CD4-positive, CD25-positive, alpha-beta regulatory T cell (primary cell): Measurements from ENCODE around the gene TDP1. TPM values are rescaled to one million over a fixed set of nuclear protein-coding genes. Genes with fewer than 3 reads are reported as not detected.

Experiments used
- ATAC-seq, 2 donors: fragments of 150-1000 bp; cut with Tn5 transposase; one replicate each; pipeline ENCODE4 v1.10.0; 2021; ENCODE audit warnings: low read depth in 2 of 2, moderate number of reproducible peaks in 2 of 2, moderate library complexity in 1 of 2
- DNase-seq, 3 donors: peaks; one replicate each; pipeline versions ENCODE4 v3.0.0 to v3.0.0-alpha.2; 2012 to 2022; ENCODE audit warnings: mixed read lengths in 1 of 3
- H3K27ac ChIP-seq: one replicate; pipeline ENCODE4 v1.7.0; 2013; ENCODE audit warnings: mild to moderate bottlenecking, low read length; ENCODE audit not compliant: insufficient read depth, poor library complexity, severe bottlenecking
- H3K27me3 ChIP-seq: one replicate; pipeline ENCODE4 v1.7.0; 2013; ENCODE audit warnings: low read length; ENCODE audit not compliant: control insufficient read depth, insufficient read depth
- H3K36me3 ChIP-seq: one replicate; pipeline ENCODE4 v1.7.0; 2013; ENCODE audit warnings: mild to moderate bottlenecking, low read length, moderate library complexity; ENCODE audit not compliant: control insufficient read depth, insufficient read depth
- H3K4me1 ChIP-seq: 2 replicates; pipeline ENCODE4 v1.7.0; 2013; ENCODE audit warnings: mild to moderate bottlenecking, low read length; ENCODE audit not compliant: insufficient read depth, control insufficient read depth, poor library complexity, severe bottlenecking
- H3K4me3 ChIP-seq: one replicate; pipeline ENCODE4 v1.7.0; 2013; ENCODE audit warnings: low read depth, mild to moderate bottlenecking, low read length, moderate library complexity
- H3K9me3 ChIP-seq, 2 experiments: 1 replicate in 1 of 2; 2 replicates in 1 of 2; pipeline ENCODE4 v1.7.0; 2013; ENCODE audit warnings: low read length in 2 of 2, mild to moderate bottlenecking in 1 of 2, moderate library complexity in 1 of 2; ENCODE audit not compliant: control insufficient read depth in 2 of 2
- H3K27ac Mint-ChIP-seq, 3 donors: one replicate each; pipeline ENCODE4 v1.8.0; 2020 to 2022; ENCODE audit warnings: mild to moderate bottlenecking in 3 of 3, mixed read lengths in 3 of 3, moderate library complexity in 2 of 3
- H3K27me3 Mint-ChIP-seq: one replicate; pipeline ENCODE4 v1.8.0; 2022; ENCODE audit warnings: mild to moderate bottlenecking, mixed read lengths
- H3K36me3 Mint-ChIP-seq: one replicate; pipeline ENCODE4 v1.8.0; 2020; ENCODE audit warnings: mixed read lengths
- H3K4me1 Mint-ChIP-seq, 4 donors: one replicate each; pipeline ENCODE4 v1.8.0; 2020 to 2022; ENCODE audit warnings: mixed read lengths in 4 of 4, mild to moderate bottlenecking in 1 of 4
- H3K4me3 Mint-ChIP-seq, 4 donors: one replicate each; pipeline ENCODE4 v1.8.0; 2020 to 2022; ENCODE audit warnings: mild to moderate bottlenecking in 4 of 4, mixed read lengths in 4 of 4, moderate library complexity in 3 of 4
- H3K9me3 Mint-ChIP-seq, 7 donors: one replicate each; pipeline ENCODE4 v1.8.0; 2020 to 2022; ENCODE audit warnings: mixed read lengths in 7 of 7, mild to moderate bottlenecking in 3 of 7, moderate library complexity in 2 of 7
- polyA plus RNA-seq, 4 donors: library from polyadenylated mRNA; unstranded; fragments of 300-500 nt; fragmentation: Illumina TruSeq; gene quantifications; one replicate each; pipeline ENCODE4 v1.2.3, GENCODE V29; 2021
- total RNA-seq: library from RNA; stranded (reverse); gene quantifications from one replicate; pipeline ENCODE4 v1.2.3, GENCODE V29; 2022

TDP1 gene
- total and polyA plus RNA-seq, 5 donors from 2014 or later = 36.3 to 59.4 (median 44.2) TPM

DNA sequence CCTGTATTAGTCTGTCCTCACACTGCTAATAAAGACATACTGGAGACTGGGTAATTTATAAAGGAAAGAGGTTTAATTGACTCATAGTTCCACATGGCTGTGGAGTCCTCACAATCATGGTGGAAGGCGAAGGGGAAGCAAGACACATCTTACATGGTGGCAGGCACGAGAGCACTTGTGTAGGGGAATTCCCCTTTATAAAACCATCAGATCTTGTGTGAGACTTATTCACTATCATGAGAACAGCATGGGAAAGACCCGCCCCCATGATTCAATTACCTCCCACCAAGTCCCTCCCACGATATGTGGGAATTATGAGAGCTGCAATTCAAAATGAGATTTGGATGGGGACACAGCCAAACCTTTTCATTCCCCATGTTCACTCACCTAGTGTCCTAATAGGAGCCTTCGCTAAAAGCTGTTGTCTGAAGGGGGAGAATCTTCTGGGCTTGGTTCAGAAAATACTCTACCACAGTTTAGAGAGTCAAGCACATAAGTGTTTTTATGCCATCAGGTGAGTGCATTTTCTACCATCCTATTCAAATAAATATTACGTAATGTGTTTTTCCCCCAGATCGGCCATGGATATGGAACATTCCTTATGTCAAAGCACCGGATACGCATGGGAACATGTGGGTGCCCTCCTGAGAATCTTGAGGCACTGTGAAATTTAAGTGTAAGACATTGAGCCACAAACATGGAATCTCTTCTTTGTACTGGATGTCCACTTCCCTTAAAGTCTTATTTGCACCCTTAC is 86.9 kb downstream of the TDP1 start:
- Mint-ChIP-seq H3K4me1 (no peaks in the 10 kb centered on the region), H3K9me3 (no peaks in the 10 kb centered on the region), H3K27me3 (no peaks in the 10 kb centered on the region), H3K36me3 (peaks cover 53% of the 10 kb centered on the region), H3K27ac (peak overlapping the region in 1 of 3 donors; percentile 9), H3K4me3 (no peak overlapping the region)
- H3K27ac ChIP-seq = no peak overlapping the region
- no peak overlapping the region for H3K4me3 ChIP-seq
- ATAC-seq = no peak
- no peaks in the 10 kb centered on the region for H3K9me3 ChIP-seq
- no peaks in the 10 kb centered on the region for H3K4me1 ChIP-seq
- peaks cover 47% of the 10 kb centered on the region for H3K36me3 ChIP-seq
- H3K27me3 ChIP-seq = no peaks in the 10 kb centered on the region
- DNase-seq = no peak

DNA sequence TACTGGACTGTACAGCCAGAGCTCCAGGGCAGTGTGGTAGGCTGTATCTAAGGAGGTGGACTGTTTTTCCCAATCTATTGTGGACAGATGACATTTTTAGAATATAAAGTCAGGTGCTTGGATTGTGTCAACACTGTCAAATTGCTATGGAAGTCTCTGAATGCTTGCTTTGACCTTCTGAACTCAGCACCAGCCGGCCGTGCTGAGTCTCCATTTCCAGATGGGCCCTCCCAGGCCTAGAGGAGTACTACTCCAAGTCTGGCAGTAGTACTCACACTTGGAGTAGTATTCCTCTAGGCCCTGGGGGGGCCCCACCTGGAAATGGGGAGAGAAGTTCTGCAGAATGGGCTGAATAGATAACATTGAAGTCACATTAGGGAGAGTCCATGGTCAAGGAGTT is 89.9 kb downstream of the TDP1 start:
- H3K27me3 ChIP-seq = no peaks in the 10 kb centered on the region
- no peaks in the 10 kb centered on the region for H3K4me1 ChIP-seq
- H3K4me3 ChIP-seq = no peak overlapping the region
- H3K36me3 ChIP-seq = peaks cover 34% of the 10 kb centered on the region
- no peak overlapping the region for H3K4me3 Mint-ChIP-seq
- H3K27me3 Mint-ChIP-seq = no peaks in the 10 kb centered on the region
- ATAC-seq = no peak
- no peaks in the 10 kb centered on the region for H3K4me1 Mint-ChIP-seq
- no peaks in the 10 kb centered on the region for H3K9me3 ChIP-seq
- H3K36me3 Mint-ChIP-seq = peaks cover 42% of the 10 kb centered on the region
- no peak overlapping the region for H3K27ac Mint-ChIP-seq
- no peak overlapping the region for H3K27ac ChIP-seq
- no peak for DNase-seq
- no peaks in the 10 kb centered on the region for H3K9me3 Mint-ChIP-seq

DNA sequence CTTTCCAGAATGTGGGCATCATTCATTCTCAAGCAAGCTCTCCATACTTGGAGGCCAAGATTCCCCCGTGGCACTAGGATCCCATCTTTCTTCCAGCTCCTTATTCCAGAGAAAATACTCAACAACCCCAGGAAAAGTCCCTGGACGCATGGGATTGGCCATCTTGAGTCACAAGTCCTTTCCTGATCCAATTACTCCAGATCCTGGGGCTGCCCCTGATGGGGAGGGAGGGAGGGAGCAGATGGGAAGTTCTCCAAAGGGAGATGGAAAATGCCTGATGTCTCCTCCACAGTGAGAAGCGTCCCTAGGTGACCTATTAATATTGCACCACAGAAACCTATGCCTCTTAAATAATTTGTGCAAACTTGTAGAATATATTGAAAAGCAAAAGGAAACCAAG is 93.7 kb downstream of the TDP1 start:
- no peak overlapping the region for H3K4me3 Mint-ChIP-seq
- peaks cover 14% of the 10 kb centered on the region for H3K27me3 Mint-ChIP-seq
- DNase-seq = no peak
- H3K9me3 Mint-ChIP-seq = no peaks in the 10 kb centered on the region
- Histone ChIP-seq H3K36me3 (peaks cover 9% of the 10 kb centered on the region), H3K27me3 (peaks cover 15% of the 10 kb centered on the region), H3K4me1 (no peaks in the 10 kb centered on the region), H3K27ac (no peak overlapping the region), H3K9me3 (no peaks in the 10 kb centered on the region), H3K4me3 (no peak overlapping the region)
- H3K4me1 Mint-ChIP-seq = no peaks in the 10 kb centered on the region
- no peak for ATAC-seq
- H3K27ac Mint-ChIP-seq = no peak overlapping the region
- H3K36me3 Mint-ChIP-seq = peaks cover 12% of the 10 kb centered on the region

DNA sequence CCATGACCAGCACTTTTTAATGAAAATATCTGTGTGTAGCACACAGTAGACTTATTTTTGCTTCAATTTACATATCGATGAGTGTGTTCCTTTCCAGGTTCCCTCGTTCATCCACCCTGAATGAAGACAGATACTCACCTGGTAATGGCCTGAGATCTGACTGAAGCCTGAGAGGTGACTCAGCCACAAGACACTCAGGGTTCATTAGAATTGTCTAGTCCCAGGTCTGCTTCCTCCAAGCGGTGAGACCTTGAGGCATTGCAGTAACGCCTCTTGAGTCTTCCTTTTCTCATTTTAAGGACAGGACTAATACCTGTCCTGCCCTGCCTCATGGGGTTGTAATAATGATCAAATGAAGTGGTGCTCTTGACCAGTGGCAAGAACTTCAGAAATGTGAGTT is 94.5 kb downstream of the TDP1 start:
- no peak overlapping the region for H3K4me3 ChIP-seq
- H3K4me3 Mint-ChIP-seq = no peak overlapping the region
- peaks cover 22% of the 10 kb centered on the region for H3K27me3 Mint-ChIP-seq

DNA sequence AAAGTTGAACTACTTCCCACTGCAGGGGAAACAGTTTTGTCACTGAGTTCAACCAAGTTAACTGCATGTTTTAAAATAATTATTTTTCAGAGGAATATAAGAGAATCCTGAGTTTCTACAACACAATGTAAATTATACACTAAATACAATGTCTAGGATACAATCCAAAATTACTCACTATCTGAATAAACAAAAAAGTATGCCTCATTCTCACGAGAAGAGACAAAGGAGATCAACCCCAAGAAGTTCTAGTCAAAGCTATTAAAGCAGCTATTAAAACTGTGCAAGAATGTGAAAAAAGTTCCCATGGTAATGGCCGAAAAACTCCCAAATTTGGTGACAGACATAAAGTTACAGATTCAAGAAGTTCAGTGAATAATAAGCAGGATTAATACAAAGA is 97.3 kb downstream of the TDP1 start:
- DNase-seq = no peak
- no peaks in the 10 kb centered on the region for H3K4me1 ChIP-seq

More for the DNA sequence above, 94.5 kb downstream of the TDP1 start:
- no peaks in the 10 kb centered on the region for H3K4me1 ChIP-seq
- DNase-seq = no peak
- Mint-ChIP-seq H3K9me3 (no peaks in the 10 kb centered on the region), H3K27ac (no peak overlapping the region), H3K4me1 (no peaks in the 10 kb centered on the region), H3K36me3 (peaks cover 6% of the 10 kb centered on the region)
- no peak overlapping the region for H3K27ac ChIP-seq
- ATAC-seq = no peak
- peaks cover 21% of the 10 kb centered on the region for H3K27me3 ChIP-seq
- H3K36me3 ChIP-seq = no peaks in the 10 kb centered on the region
- H3K9me3 ChIP-seq = no peaks in the 10 kb centered on the region

DNA sequence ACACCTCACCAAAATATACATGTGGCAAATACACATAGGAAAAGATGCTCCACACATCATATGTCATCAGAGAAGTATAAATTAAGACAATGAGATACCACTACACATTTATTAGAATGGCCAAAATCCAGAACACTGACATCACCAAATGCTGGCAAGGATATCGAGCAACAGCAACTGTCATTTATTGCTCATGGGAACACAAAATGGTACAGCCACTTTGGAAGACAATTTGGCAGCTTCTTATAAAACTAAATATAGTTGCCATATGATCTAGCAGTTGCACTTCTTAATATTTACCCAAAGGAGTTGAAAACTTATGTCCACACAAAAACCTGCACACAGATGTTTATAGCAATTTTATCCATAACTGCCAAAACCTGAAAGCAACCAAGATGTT is 99.1 kb downstream of the TDP1 start:
- Histone ChIP-seq H3K27ac (no peak overlapping the region), H3K4me3 (no peak overlapping the region), H3K36me3 (no peaks in the 10 kb centered on the region), H3K27me3 (peaks cover 44% of the 10 kb centered on the region), H3K9me3 (no peaks in the 10 kb centered on the region), H3K4me1 (no peaks in the 10 kb centered on the region)
- no peaks in the 10 kb centered on the region for H3K9me3 Mint-ChIP-seq
- no peak for ATAC-seq
- H3K27ac Mint-ChIP-seq = no peak overlapping the region
- H3K27me3 Mint-ChIP-seq = peaks cover 64% of the 10 kb centered on the region
- DNase-seq = no peak
- no peak overlapping the region for H3K4me3 Mint-ChIP-seq
- peaks cover 0 to 11% (median 7%) of the 10 kb centered on the region in 4 donors for H3K4me1 Mint-ChIP-seq
- H3K36me3 Mint-ChIP-seq = no peaks in the 10 kb centered on the region

More for the DNA sequence above, 97.3 kb downstream of the TDP1 start:
- H3K36me3 ChIP-seq = no peaks in the 10 kb centered on the region
- no peaks in the 10 kb centered on the region for H3K9me3 ChIP-seq
- no peak overlapping the region for H3K4me3 Mint-ChIP-seq
- peaks cover 46% of the 10 kb centered on the region for H3K27me3 Mint-ChIP-seq
- ATAC-seq = no peak
- H3K36me3 Mint-ChIP-seq = no peaks in the 10 kb centered on the region
- H3K27ac Mint-ChIP-seq = no peak overlapping the region
- H3K27me3 ChIP-seq = peaks cover 30% of the 10 kb centered on the region
- H3K4me1 Mint-ChIP-seq = no peaks in the 10 kb centered on the region
- no peak overlapping the region for H3K4me3 ChIP-seq
- no peak overlapping the region for H3K27ac ChIP-seq
- H3K9me3 Mint-ChIP-seq = no peaks in the 10 kb centered on the region

DNA sequence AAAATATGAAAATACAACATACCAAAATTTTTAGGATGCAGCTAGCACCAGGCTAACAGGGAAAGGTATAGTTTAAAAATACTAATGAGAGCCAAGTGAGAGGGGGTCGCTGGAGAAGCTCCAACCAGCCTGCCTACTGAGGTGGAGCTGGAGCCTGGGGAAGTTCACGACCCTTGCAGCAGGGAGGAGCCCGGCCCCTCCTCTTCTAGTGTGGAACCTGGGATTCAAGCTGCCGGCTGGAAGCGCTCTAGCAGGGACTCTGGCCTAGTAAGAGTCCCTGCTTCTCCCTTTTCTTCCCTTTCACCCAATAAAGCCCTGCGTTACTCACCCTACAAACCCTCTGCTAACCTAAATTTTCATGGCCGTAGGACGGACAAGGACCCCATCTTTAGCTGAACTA is 101.1 kb downstream of the TDP1 start:
- H3K9me3 ChIP-seq = no peaks in the 10 kb centered on the region
- no peak for DNase-seq
- Mint-ChIP-seq H3K4me1 (peaks cover 0 to 18% (median 10%) of the 10 kb centered on the region in 4 donors), H3K36me3 (no peaks in the 10 kb centered on the region), H3K9me3 (peaks cover 0 to 2% (median 0%) of the 10 kb centered on the region in 7 donors), H3K4me3 (no peak overlapping the region), H3K27ac (no peak overlapping the region), H3K27me3 (peaks cover 68% of the 10 kb centered on the region)
- H3K4me1 ChIP-seq = peaks cover 17% of the 10 kb centered on the region
- H3K27ac ChIP-seq = no peak overlapping the region
- H3K36me3 ChIP-seq = no peaks in the 10 kb centered on the region
- ATAC-seq = no peak
- peaks cover 44% of the 10 kb centered on the region for H3K27me3 ChIP-seq
- no peak overlapping the region for H3K4me3 ChIP-seq

DNA sequence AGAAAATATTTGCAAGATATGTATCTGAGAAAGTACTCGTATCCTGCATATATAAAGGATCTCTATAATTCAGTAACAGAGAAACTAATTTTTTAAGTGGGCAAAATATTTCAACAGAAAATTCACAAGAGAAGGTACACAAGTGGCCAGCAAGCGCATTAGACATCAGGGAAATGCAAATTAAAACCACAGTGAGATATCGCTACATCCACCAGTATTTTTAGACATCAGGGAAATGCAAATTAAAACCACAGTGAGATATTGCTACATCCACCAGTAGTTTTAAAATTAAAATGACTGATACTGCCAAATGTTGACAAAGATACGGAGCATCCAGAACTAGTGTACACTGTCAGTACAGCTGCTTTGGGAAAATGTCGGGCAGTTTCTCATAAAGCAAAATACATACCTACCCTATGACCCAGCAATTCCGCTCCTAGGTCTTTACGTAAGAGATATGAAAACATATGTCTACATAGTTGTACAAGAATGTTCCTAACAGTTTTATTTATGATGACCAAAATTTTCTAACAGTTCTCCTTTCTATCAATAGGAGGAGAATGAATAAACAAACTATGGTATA is 103.2 kb downstream of the TDP1 start:
- H3K36me3 ChIP-seq = no peaks in the 10 kb centered on the region

More for the DNA sequence above, 103.2 kb downstream of the TDP1 start:
- Histone ChIP-seq H3K27ac (no peak overlapping the region), H3K4me3 (no peak overlapping the region), H3K27me3 (peaks cover 46% of the 10 kb centered on the region), H3K9me3 (no peaks in the 10 kb centered on the region), H3K4me1 (peaks cover 29% of the 10 kb centered on the region)
- Mint-ChIP-seq H3K36me3 (peaks cover 5% of the 10 kb centered on the region), H3K27ac (no peak overlapping the region), H3K4me1 (peaks cover 0 to 32% (median 21%) of the 10 kb centered on the region in 4 donors), H3K4me3 (peak overlapping the region; percentile 55 to 77 (median 68)), H3K27me3 (peaks cover 77% of the 10 kb centered on the region), H3K9me3 (peaks cover 0 to 4% (median 0%) of the 10 kb centered on the region in 7 donors)
- no peak for ATAC-seq
- DNase-seq = no peak
